GM23338 (cell line): ENCODE results near the gene PRPF4. TPM values are rescaled to one million over a fixed set of nuclear protein-coding genes. Genes with fewer than 3 reads are reported as not detected.

Experiments used
- ATAC-seq: fragments of 200-7000 bp; cut with Tn5 transposase; 3 replicates; pipeline ENCODE4 v1.9.1; 2020
- DNase-seq: peaks from one replicate; pipeline ENCODE4 v3.0.0-alpha.2; 2015; ENCODE audit warnings: low spot score
- H2AFZ ChIP-seq: fragments of 200-600 bp; sonication (generic); 2 replicates; pipeline ENCODE4 v1.8.0; 2016; ENCODE audit warnings: antibody characterized with exemption, mild to moderate bottlenecking, moderate library complexity
- H3F3A ChIP-seq: fragments of 200-600 bp; sonication (generic); replicated peaks from 2 replicates; pipeline ENCODE4 v1.8.0; 2017; ENCODE audit warnings: antibody characterized with exemption, mixed run types, low read depth
- H3K27ac ChIP-seq: fragments of 200-600 bp; sonication (generic); 2 replicates; pipeline ENCODE4 v1.6.1; 2016; ENCODE audit warnings: low read depth
- H3K27me3 ChIP-seq: fragments of 200-600 bp; sonication (generic); 2 replicates; pipeline ENCODE4 v1.8.0; 2016; ENCODE audit warnings: mild to moderate bottlenecking, mixed run types, moderate library complexity; ENCODE audit not compliant: insufficient read depth
- H3K36me3 ChIP-seq: fragments of 200-600 bp; sonication (generic); 2 replicates; pipeline ENCODE4 v1.8.0; 2016; ENCODE audit warnings: mild to moderate bottlenecking; ENCODE audit not compliant: insufficient read depth
- H3K4me1 ChIP-seq: fragments of 200-600 bp; sonication (generic); 2 replicates; pipeline ENCODE4 v1.8.0; 2016; ENCODE audit warnings: mild to moderate bottlenecking, moderate library complexity; ENCODE audit not compliant: insufficient read depth
- H3K4me2 ChIP-seq: fragments of 200-600 bp; sonication (generic); 2 replicates; pipeline ENCODE4 v1.7.1; 2017; ENCODE audit warnings: mixed run types
- H3K4me3 ChIP-seq: fragments of 200-600 bp; sonication (generic); 2 replicates; pipeline ENCODE4 v1.6.1; 2016; ENCODE audit warnings: mixed run types
- H3K79me2 ChIP-seq: fragments of 200-600 bp; sonication (generic); replicated peaks from 2 replicates; pipeline ENCODE4 v1.8.0; 2017; ENCODE audit warnings: mild to moderate bottlenecking; ENCODE audit not compliant: insufficient read depth
- H3K9me2 ChIP-seq: fragments of 200-600 bp; sonication (generic); 2 replicates; pipeline ENCODE4 v1.8.0; 2017; ENCODE audit not compliant: insufficient read depth
- H4K20me1 ChIP-seq: fragments of 200-600 bp; sonication (generic); replicated peaks from 2 replicates; pipeline ENCODE4 v1.8.0; 2017; ENCODE audit warnings: mild to moderate bottlenecking; ENCODE audit not compliant: insufficient read depth
- H3K27ac Mint-ChIP-seq: 2 replicates; pipeline ENCODE4 v1.8.0; 2020; ENCODE audit warnings: inconsistent platforms, mild to moderate bottlenecking, moderate library complexity, mixed read lengths
- H3K27me3 Mint-ChIP-seq: 3 replicates; pipeline ENCODE4 v1.8.0; 2022; ENCODE audit warnings: low read depth, mild to moderate bottlenecking, moderate library complexity, mixed read lengths, inconsistent platforms; ENCODE audit not compliant: insufficient read depth, poor library complexity
- H3K36me3 Mint-ChIP-seq: 3 replicates; pipeline ENCODE4 v1.8.0; 2021; ENCODE audit warnings: low read depth, mild to moderate bottlenecking, inconsistent platforms, moderate library complexity, mixed read lengths
- H3K4me1 Mint-ChIP-seq: 3 replicates; pipeline ENCODE4 v1.8.0; 2020; ENCODE audit warnings: mild to moderate bottlenecking, inconsistent platforms, mixed read lengths
- H3K4me3 Mint-ChIP-seq: 3 replicates; pipeline ENCODE4 v1.8.0; 2021; ENCODE audit warnings: moderate library complexity, mild to moderate bottlenecking, inconsistent platforms, mixed read lengths
- H3K9me3 Mint-ChIP-seq: 3 replicates; pipeline ENCODE4 v1.8.0; 2020; ENCODE audit warnings: moderate library complexity, mild to moderate bottlenecking, inconsistent platforms, mixed read lengths
- CREB1 ChIP-seq: fragments of 250-450 bp; sonication (Bioruptor Pico); IDR thresholded peaks from 2 replicates; pipeline ENCODE4 v1.5.0; 2020; ENCODE audit warnings: low read depth, mild to moderate bottlenecking, moderate library complexity
- EZH2 ChIP-seq: fragments of 200-600 bp; sonication (generic); IDR thresholded peaks from one replicate; pipeline ENCODE4 v1.8.0; 2017; ENCODE audit warnings: antibody characterized with exemption, mild to moderate bottlenecking, low read depth; ENCODE audit not compliant: unreplicated experiment
- EZH2phosphoT487 ChIP-seq: fragments of 200-600 bp; sonication (generic); IDR thresholded peaks from one replicate; pipeline ENCODE4 v1.8.1; 2018; ENCODE audit warnings: antibody characterized with exemption; ENCODE audit not compliant: unreplicated experiment
- JUNB ChIP-seq: IDR thresholded peaks from one replicate; pipeline ENCODE4 v1.6.1; 2016; ENCODE audit warnings: antibody characterized with exemption; ENCODE audit not compliant: unreplicated experiment
- NANOG ChIP-seq: IDR thresholded peaks from 2 replicates; pipeline ENCODE4 v1.6.1; 2016; ENCODE audit warnings: antibody characterized with exemption, borderline replicate concordance
- POLR2AphosphoS5 ChIP-seq: IDR thresholded peaks from 2 replicates; pipeline ENCODE4 v1.6.1; 2016; ENCODE audit warnings: antibody characterized with exemption, low read depth
- ZNF114 ChIP-seq: fragments of 250-450 bp; sonication (Bioruptor Pico); IDR thresholded peaks from 2 replicates; pipeline ENCODE4 v1.5.0; 2020; ENCODE audit warnings: mild to moderate bottlenecking, moderate library complexity
- ZNF331 ChIP-seq: fragments of 250-450 bp; sonication (Bioruptor Pico); IDR thresholded peaks from 2 replicates; pipeline ENCODE4 v1.5.0; 2020; ENCODE audit warnings: low read depth, mild to moderate bottlenecking, moderate library complexity
- polyA plus RNA-seq: library from polyadenylated mRNA; unstranded; fragments of >200 nt; fragmentation: Nextera tagmentation; extraction: Ambion mirVana; gene quantifications from 2 replicates; pipeline ENCODE4 v1.2.1, GENCODE V29; 2016
- total RNA-seq: library from RNA; depleted of rRNA; stranded (reverse); fragments of >200 nt; shearing (Covaris generic); gene quantifications from 2 replicates; pipeline ENCODE4 v1.2.3, GENCODE V29; 2014
- TF ChIP-seq, protein P1 (sequence below): fragments of 250-450 bp; sonication (Bioruptor Pico); IDR thresholded peaks from 2 replicates; pipeline ENCODE4 v1.5.0; 2020; ENCODE audit warnings: mild to moderate bottlenecking, moderate library complexity
- TF ChIP-seq, protein P2 (sequence below): IDR thresholded peaks from 2 replicates; pipeline ENCODE4 v1.6.1; 2016; ENCODE audit warnings: antibody characterized with exemption
- TF ChIP-seq, protein P3 (sequence below): IDR thresholded peaks from one replicate; pipeline ENCODE4 v1.6.1; 2018; ENCODE audit warnings: antibody characterized with exemption; ENCODE audit not compliant: unreplicated experiment
- TF ChIP-seq, protein P4 (sequence below), 2 experiments: fragments of 200-600 bp in 1 of 2; sonication (generic) in 1 of 2; conservative IDR thresholded peaks; 2 replicates each; pipeline versions ENCODE4 v1.5.1 to v1.6.1; 2016 to 2017; ENCODE audit warnings: antibody characterized with exemption in 2 of 2, low read depth in 2 of 2, mild to moderate bottlenecking in 2 of 2, moderate library complexity in 1 of 2

Gene PRPF4
- total and polyA plus RNA-seq, 2 experiments from 2014 or later: 18.7 to 34.6 TPM

DNA sequence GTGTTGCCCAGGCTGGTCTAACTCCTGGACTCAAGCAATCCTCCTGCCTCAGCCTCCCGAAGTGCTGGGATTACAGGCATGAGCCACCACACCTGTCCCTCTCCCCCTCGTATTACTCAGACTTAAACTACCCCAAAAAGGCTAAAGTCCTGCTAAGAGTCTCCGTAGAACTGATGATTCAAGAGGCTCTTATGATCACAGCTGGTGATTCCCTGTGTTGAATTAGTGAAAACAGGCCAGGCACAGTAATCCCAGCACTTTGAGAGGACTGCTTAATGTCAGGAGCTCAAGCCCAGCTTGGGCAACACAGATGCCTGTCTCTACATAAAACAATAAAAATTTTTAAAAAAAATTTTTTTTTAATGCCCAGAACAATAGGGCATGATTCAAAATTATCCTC, 9.3 kb upstream of the PRPF4 start (continued):
- TF ChIP-seq, protein P1, sequence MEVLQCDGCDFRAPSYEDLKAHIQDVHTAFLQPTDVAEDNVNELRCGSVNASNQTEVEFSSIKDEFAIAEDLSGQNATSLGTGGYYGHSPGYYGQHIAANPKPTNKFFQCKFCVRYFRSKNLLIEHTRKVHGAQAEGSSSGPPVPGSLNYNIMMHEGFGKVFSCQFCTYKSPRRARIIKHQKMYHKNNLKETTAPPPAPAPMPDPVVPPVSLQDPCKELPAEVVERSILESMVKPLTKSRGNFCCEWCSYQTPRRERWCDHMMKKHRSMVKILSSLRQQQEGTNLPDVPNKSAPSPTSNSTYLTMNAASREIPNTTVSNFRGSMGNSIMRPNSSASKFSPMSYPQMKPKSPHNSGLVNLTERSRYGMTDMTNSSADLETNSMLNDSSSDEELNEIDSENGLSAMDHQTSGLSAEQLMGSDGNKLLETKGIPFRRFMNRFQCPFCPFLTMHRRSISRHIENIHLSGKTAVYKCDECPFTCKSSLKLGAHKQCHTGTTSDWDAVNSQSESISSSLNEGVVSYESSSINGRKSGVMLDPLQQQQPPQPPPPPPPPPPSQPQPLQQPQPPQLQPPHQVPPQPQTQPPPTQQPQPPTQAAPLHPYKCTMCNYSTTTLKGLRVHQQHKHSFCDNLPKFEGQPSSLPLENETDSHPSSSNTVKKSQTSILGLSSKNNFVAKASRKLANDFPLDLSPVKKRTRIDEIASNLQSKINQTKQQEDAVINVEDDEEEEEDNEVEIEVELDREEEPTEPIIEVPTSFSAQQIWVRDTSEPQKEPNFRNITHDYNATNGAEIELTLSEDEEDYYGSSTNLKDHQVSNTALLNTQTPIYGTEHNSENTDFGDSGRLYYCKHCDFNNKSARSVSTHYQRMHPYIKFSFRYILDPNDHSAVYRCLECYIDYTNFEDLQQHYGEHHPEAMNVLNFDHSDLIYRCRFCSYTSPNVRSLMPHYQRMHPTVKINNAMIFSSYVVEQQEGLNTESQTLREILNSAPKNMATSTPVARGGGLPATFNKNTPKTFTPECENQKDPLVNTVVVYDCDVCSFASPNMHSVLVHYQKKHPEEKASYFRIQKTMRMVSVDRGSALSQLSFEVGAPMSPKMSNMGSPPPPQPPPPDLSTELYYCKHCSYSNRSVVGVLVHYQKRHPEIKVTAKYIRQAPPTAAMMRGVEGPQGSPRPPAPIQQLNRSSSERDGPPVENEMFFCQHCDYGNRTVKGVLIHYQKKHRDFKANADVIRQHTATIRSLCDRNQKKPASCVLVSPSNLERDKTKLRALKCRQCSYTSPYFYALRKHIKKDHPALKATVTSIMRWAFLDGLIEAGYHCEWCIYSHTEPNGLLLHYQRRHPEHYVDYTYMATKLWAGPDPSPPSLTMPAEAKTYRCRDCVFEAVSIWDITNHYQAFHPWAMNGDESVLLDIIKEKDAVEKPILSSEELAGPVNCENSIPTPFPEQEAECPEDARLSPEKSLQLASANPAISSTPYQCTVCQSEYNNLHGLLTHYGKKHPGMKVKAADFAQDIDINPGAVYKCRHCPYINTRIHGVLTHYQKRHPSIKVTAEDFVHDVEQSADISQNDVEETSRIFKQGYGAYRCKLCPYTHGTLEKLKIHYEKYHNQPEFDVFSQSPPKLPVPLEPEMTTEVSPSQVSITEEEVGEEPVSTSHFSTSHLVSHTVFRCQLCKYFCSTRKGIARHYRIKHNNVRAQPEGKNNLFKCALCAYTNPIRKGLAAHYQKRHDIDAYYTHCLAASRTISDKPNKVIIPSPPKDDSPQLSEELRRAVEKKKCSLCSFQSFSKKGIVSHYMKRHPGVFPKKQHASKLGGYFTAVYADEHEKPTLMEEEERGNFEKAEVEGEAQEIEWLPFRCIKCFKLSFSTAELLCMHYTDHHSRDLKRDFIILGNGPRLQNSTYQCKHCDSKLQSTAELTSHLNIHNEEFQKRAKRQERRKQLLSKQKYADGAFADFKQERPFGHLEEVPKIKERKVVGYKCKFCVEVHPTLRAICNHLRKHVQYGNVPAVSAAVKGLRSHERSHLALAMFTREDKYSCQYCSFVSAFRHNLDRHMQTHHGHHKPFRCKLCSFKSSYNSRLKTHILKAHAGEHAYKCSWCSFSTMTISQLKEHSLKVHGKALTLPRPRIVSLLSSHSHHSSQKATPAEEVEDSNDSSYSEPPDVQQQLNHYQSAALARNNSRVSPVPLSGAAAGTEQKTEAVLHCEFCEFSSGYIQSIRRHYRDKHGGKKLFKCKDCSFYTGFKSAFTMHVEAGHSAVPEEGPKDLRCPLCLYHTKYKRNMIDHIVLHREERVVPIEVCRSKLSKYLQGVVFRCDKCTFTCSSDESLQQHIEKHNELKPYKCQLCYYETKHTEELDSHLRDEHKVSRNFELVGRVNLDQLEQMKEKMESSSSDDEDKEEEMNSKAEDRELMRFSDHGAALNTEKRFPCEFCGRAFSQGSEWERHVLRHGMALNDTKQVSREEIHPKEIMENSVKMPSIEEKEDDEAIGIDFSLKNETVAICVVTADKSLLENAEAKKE (CRISPR knock-in tag): no peak
- TF ChIP-seq JUNB (no peak), NANOG (no peak), EZH2phosphoT487 (no peak), CREB1 (no peak), EZH2 (no peak)

DNA sequence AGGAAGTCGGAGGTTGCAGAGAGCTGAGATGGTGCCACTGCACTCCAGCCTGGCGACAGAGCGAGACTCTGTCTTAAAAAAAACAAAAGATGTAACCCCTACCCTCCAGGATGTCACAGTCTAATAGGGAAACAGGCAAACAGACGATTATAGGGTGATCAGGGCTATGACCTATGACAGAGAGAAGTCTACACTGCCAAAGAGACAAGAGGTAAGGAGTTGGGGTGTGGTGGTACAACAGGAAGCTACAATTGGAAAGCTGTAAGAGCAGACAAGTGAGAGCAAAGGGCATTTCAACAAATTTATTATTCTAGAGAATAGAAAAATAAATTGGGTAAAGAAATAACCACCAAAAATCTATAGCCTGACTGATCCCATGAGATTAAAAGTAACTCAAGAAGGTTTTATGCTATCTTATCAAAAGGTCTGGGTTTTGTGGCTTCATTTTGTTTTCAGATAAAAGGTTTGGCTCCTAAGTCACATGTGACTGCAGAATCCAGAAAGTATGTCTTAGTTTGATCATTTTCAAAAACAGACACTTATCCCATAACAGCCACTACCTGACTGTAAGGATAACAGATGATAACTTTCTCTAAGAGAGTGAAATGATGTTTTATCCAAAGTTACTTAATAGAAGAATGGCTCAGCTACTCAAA, 7.4 kb upstream of the PRPF4 start:
- no peak for DNase-seq
- Histone ChIP-seq H3K36me3 (peaks cover 28% of the 10 kb centered on the region), H3K79me2 (no peaks in the 10 kb centered on the region), H3F3A (no peaks in the 10 kb centered on the region), H3K4me1 (no peaks in the 10 kb centered on the region), H2AFZ (no peak overlapping the region), H3K4me3 (no peak overlapping the region), H3K27ac (no peak overlapping the region), H3K9me2 (no peaks in the 10 kb centered on the region), H3K4me2 (no peak overlapping the region), H4K20me1 (no peaks in the 10 kb centered on the region; the same call in 1 of the 2 replicates), H3K27me3 (no peaks in the 10 kb centered on the region)
- Mint-ChIP-seq H3K9me3 (no peaks in the 10 kb centered on the region), H3K4me3 (no peak overlapping the region), H3K27me3 (no peaks in the 10 kb centered on the region), H3K27ac (no peak overlapping the region), H3K36me3 (peaks cover 29% of the 10 kb centered on the region), H3K4me1 (no peaks in the 10 kb centered on the region)
- ATAC-seq: no peak
- TF ChIP-seq POLR2AphosphoS5 (no peak), ZNF331 (CRISPR knock-in tag) (no peak), NANOG (no peak), CREB1 (no peak), ZNF114 (CRISPR knock-in tag) (no peak), EZH2 (no peak), EZH2phosphoT487 (no peak), JUNB (no peak)
- TF ChIP-seq, protein P2, sequence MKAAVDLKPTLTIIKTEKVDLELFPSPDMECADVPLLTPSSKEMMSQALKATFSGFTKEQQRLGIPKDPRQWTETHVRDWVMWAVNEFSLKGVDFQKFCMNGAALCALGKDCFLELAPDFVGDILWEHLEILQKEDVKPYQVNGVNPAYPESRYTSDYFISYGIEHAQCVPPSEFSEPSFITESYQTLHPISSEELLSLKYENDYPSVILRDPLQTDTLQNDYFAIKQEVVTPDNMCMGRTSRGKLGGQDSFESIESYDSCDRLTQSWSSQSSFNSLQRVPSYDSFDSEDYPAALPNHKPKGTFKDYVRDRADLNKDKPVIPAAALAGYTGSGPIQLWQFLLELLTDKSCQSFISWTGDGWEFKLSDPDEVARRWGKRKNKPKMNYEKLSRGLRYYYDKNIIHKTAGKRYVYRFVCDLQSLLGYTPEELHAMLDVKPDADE: no peak
- TF ChIP-seq, protein P3, sequence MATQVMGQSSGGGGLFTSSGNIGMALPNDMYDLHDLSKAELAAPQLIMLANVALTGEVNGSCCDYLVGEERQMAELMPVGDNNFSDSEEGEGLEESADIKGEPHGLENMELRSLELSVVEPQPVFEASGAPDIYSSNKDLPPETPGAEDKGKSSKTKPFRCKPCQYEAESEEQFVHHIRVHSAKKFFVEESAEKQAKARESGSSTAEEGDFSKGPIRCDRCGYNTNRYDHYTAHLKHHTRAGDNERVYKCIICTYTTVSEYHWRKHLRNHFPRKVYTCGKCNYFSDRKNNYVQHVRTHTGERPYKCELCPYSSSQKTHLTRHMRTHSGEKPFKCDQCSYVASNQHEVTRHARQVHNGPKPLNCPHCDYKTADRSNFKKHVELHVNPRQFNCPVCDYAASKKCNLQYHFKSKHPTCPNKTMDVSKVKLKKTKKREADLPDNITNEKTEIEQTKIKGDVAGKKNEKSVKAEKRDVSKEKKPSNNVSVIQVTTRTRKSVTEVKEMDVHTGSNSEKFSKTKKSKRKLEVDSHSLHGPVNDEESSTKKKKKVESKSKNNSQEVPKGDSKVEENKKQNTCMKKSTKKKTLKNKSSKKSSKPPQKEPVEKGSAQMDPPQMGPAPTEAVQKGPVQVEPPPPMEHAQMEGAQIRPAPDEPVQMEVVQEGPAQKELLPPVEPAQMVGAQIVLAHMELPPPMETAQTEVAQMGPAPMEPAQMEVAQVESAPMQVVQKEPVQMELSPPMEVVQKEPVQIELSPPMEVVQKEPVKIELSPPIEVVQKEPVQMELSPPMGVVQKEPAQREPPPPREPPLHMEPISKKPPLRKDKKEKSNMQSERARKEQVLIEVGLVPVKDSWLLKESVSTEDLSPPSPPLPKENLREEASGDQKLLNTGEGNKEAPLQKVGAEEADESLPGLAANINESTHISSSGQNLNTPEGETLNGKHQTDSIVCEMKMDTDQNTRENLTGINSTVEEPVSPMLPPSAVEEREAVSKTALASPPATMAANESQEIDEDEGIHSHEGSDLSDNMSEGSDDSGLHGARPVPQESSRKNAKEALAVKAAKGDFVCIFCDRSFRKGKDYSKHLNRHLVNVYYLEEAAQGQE: no peak
- TF ChIP-seq, protein P4, sequence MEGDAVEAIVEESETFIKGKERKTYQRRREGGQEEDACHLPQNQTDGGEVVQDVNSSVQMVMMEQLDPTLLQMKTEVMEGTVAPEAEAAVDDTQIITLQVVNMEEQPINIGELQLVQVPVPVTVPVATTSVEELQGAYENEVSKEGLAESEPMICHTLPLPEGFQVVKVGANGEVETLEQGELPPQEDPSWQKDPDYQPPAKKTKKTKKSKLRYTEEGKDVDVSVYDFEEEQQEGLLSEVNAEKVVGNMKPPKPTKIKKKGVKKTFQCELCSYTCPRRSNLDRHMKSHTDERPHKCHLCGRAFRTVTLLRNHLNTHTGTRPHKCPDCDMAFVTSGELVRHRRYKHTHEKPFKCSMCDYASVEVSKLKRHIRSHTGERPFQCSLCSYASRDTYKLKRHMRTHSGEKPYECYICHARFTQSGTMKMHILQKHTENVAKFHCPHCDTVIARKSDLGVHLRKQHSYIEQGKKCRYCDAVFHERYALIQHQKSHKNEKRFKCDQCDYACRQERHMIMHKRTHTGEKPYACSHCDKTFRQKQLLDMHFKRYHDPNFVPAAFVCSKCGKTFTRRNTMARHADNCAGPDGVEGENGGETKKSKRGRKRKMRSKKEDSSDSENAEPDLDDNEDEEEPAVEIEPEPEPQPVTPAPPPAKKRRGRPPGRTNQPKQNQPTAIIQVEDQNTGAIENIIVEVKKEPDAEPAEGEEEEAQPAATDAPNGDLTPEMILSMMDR (conservative IDR thresholded peaks at IDR 0.05; ENCODE audit: low read depth in 2 of 2): no peak
